Measurements from ENCODE around the gene SUSD5. TPM values are rescaled to one million over a fixed set of nuclear protein-coding genes. Genes with fewer than 3 reads are reported as not detected.

The SUSD5 gene
- total RNA-seq = 4.4 TPM

GRCh38 chr3:33218446-33219174, at the start of gene SUSD5:
TSS of gene SUSD5 (minus strand) at chr3:33218810. CDS start at chr3:33218797, 13 bp downstream.

GRCh38 chr3:33113772-33114621, 104.6 kb downstream of the SUSD5 start, which contains the start of gene CRTAP:
TSS of gene CRTAP (plus strand) at chr3:33114014. CDS start at chr3:33114078, 64 bp downstream.

Small RNAs within 50 kb of the gene (small RNA-seq; reads per million reads assigned to genes)
- gene AC123900.1 (ENCODE audit: low replicate concordance) (not detected), gene RN7SL296P (ENCODE audit: low replicate concordance) (not detected)

Other genes with a start within 250 kb of the SUSD5 start
- 65.0 TPM for gene GLB1, start 121.7 kb downstream of the SUSD5 start, total RNA-seq
- 11.6 TPM for gene TMPPE, start 121.7 kb downstream of the SUSD5 start, total RNA-seq
- gene CRTAP, start 104.8 kb downstream of the SUSD5 start, total RNA-seq = 181 TPM
- gene FBXL2, start 58.6 kb upstream of the SUSD5 start, total RNA-seq = 25.0 TPM
- gene UBP1, start 221.6 kb upstream of the SUSD5 start, total RNA-seq = 48.1 TPM

Data from metanephros (tissue), 2 donors.